WTC11 (cell line): ENCODE data around the gene PIK3C3. TPM values are rescaled to one million over a fixed set of nuclear protein-coding genes. Genes with fewer than 3 reads are reported as not detected.
A peak's percentile ranks its signal among the peaks of the same experiment; 100 is the strongest.

Source experiments
- ATAC-seq: fragments of 200-7000 bp; cut with Tn5 transposase; 2 replicates; pipeline ENCODE4 v1.10.0; 2021; ENCODE audit warnings: mild to moderate bottlenecking, moderate library complexity
- CTCF ChIA-PET: fragments of 300-600 bp; sonication (Branson Sonifier 250); formaldehyde crosslinking; loops from one replicate; lab custom pipeline; 2021; ENCODE audit warnings: antibody characterized with exemption; lab: Charles Lee
- POLR2A ChIA-PET: fragments of 350-600 bp; sonication (Branson Sonifier 250); formaldehyde crosslinking; loops from one replicate; lab custom pipeline; 2021; ENCODE audit warnings: antibody characterized with exemption; lab: Charles Lee
- DNase-seq: peaks from one replicate; pipeline ENCODE4 v3.0.0; 2021; ENCODE audit warnings: low spot score
- H3K27ac Mint-ChIP-seq: 2 replicates; pipeline ENCODE4 v1.8.0; 2021; ENCODE audit warnings: mixed read lengths
- H3K27me3 Mint-ChIP-seq: 2 replicates; pipeline ENCODE4 v1.8.0; 2021; ENCODE audit warnings: low read depth, mild to moderate bottlenecking, moderate library complexity, mixed read lengths
- H3K36me3 Mint-ChIP-seq: 2 replicates; pipeline ENCODE4 v1.8.0; 2021; ENCODE audit warnings: mixed read lengths
- H3K4me1 Mint-ChIP-seq: 2 replicates; pipeline ENCODE4 v1.8.0; 2022; ENCODE audit warnings: mixed read lengths
- H3K4me3 Mint-ChIP-seq: 2 replicates; pipeline ENCODE4 v1.8.0; 2021; ENCODE audit warnings: mild to moderate bottlenecking, moderate library complexity, mixed read lengths
- H3K9me3 Mint-ChIP-seq: 2 replicates; pipeline ENCODE4 v1.8.0; 2021; ENCODE audit warnings: mixed read lengths
- CBFB ChIP-seq: sonication (generic); formaldehyde crosslinking; IDR thresholded peaks from 2 replicates; pipeline ENCODE4 v1.8.1; 2022; ENCODE audit warnings: mild to moderate bottlenecking, low read depth, missing genetic modification reagents
- CTCF ChIP-seq: fragments of 200-600 bp; IDR thresholded peaks from 2 replicates; pipeline ENCODE4 v1.8.0; 2022; ENCODE audit warnings: antibody characterized with exemption
- ELF4 ChIP-seq: sonication (generic); formaldehyde crosslinking; IDR thresholded peaks from 2 replicates; pipeline ENCODE4 v1.8.1; 2022; ENCODE audit warnings: low read depth, mild to moderate bottlenecking, moderate library complexity, missing genetic modification reagents
- FOXP4 ChIP-seq: sonication (generic); formaldehyde crosslinking; IDR thresholded peaks from 2 replicates; pipeline ENCODE4 v1.8.0; 2022; ENCODE audit warnings: mild to moderate bottlenecking, missing genetic modification reagents
- GTF2I ChIP-seq: fragments of 250-450 bp; sonication (Bioruptor Pico); conservative IDR thresholded peaks from 2 replicates; pipeline ENCODE4 v1.4.0; 2021; ENCODE audit warnings: mild to moderate bottlenecking
- HMGXB4 ChIP-seq: sonication (generic); formaldehyde crosslinking; IDR thresholded peaks from 2 replicates; pipeline ENCODE4 v1.8.1; 2023; ENCODE audit warnings: mild to moderate bottlenecking, moderate library complexity, missing genetic modification reagents
- JAZF1 ChIP-seq: fragments of 250-450 bp; sonication (Bioruptor Pico); IDR thresholded peaks from 2 replicates; pipeline ENCODE4 v1.9.0; 2021; ENCODE audit warnings: moderate library complexity, mild to moderate bottlenecking, inconsistent platforms
- PRDM15 ChIP-seq: sonication (generic); formaldehyde crosslinking; IDR thresholded peaks from 2 replicates; pipeline ENCODE4 v1.8.0; 2022; ENCODE audit warnings: missing genetic modification reagents
- PREB ChIP-seq: sonication (generic); formaldehyde crosslinking; IDR thresholded peaks from 2 replicates; pipeline ENCODE4 v1.8.1; 2022; ENCODE audit warnings: mild to moderate bottlenecking, missing genetic modification reagents, moderate library complexity, borderline replicate concordance
- RELA ChIP-seq: sonication (generic); formaldehyde crosslinking; IDR thresholded peaks from 2 replicates; pipeline ENCODE4 v1.8.1; 2022; ENCODE audit warnings: missing genetic modification reagents, mild to moderate bottlenecking, borderline replicate concordance
- RORB ChIP-seq: fragments of 250-450 bp; sonication (Bioruptor Pico); IDR thresholded peaks from 2 replicates; pipeline ENCODE4 v1.9.0; 2021; ENCODE audit warnings: mild to moderate bottlenecking
- SOX15 ChIP-seq: fragments of 250-450 bp; sonication (Bioruptor Pico); IDR thresholded peaks from 2 replicates; pipeline ENCODE4 v1.9.0; 2021; ENCODE audit warnings: mild to moderate bottlenecking
- ZBTB43 ChIP-seq: sonication (generic); formaldehyde crosslinking; IDR thresholded peaks from 2 replicates; pipeline ENCODE4 v1.8.1; 2023; ENCODE audit warnings: mild to moderate bottlenecking, missing genetic modification reagents
- ZNF138 ChIP-seq: sonication (generic); formaldehyde crosslinking; conservative IDR thresholded peaks from 2 replicates; pipeline ENCODE4 v1.8.1; 2022; ENCODE audit warnings: mild to moderate bottlenecking, moderate library complexity, missing genetic modification reagents
- ZNF219 ChIP-seq: sonication (generic); formaldehyde crosslinking; IDR thresholded peaks from 2 replicates; pipeline ENCODE4 v1.8.0; 2023; ENCODE audit warnings: missing genetic modification reagents, mild to moderate bottlenecking, borderline replicate concordance
- ZNF232 ChIP-seq: sonication (generic); formaldehyde crosslinking; IDR thresholded peaks from 2 replicates; pipeline ENCODE4 v1.8.0; 2022; ENCODE audit warnings: mild to moderate bottlenecking, missing genetic modification reagents
- ZNF263 ChIP-seq: sonication (generic); formaldehyde crosslinking; IDR thresholded peaks from 2 replicates; pipeline ENCODE4 v1.8.1; 2022; ENCODE audit warnings: low read depth, mild to moderate bottlenecking, moderate library complexity, missing genetic modification reagents
- ZNF423 ChIP-seq: fragments of 250-450 bp; sonication (Bioruptor Pico); IDR thresholded peaks from 2 replicates; pipeline ENCODE4 v2.1.2; 2022; ENCODE audit warnings: mild to moderate bottlenecking, moderate library complexity
- total RNA-seq: library from RNA; stranded (reverse); gene quantifications from 3 replicates; pipeline ENCODE4 v1.2.3, GENCODE V29; 2021

Gene PIK3C3
- total RNA-seq, 1 experiment from 2014 or later: 40.4 TPM

- TF ChIP-seq FOXP4 (CRISPR knock-in tag): no peak
- no peak for TF ChIP-seq ZNF232 (CRISPR knock-in tag)
- TF ChIP-seq, all 79 proteins: peak for 0
Measured at GRCh38 chr18:42025974-42026625, 71.1 kb downstream of the PIK3C3 start (continued).

- H3K27ac Mint-ChIP-seq: no peak overlapping the region
- ChIA-PET CTCF (interaction anchor here (0.6 to 1.5 kb wide), 17 partner anchors 10 to 561 kb away, joined by 3 to 27 read pairs (median 4); no protein-coding TSS in a partner anchor), POLR2A (no interaction called here)
- peak; percentile 16 for DNase-seq
- H3K9me3 Mint-ChIP-seq: no peaks in the 10 kb centered on the region
- H3K36me3 Mint-ChIP-seq: peaks cover 6% of the 10 kb centered on the region; the same call in 1 of the 2 replicates
- no peaks in the 10 kb centered on the region for H3K27me3 Mint-ChIP-seq
- TF ChIP-seq ZNF423 (CRISPR knock-in tag): no peak
- no peak for TF ChIP-seq PREB (CRISPR knock-in tag)
- peak; percentile 73 for TF ChIP-seq CTCF
- ATAC-seq: 0 out of 2 replicates have a peak, but pooled peaks have one; percentile 32
- H3K4me1 Mint-ChIP-seq: no peaks in the 10 kb centered on the region
- H3K4me3 Mint-ChIP-seq: no peak overlapping the region
Measured at GRCh38 chr18:42028247-42028832, 73.3 kb downstream of the PIK3C3 start.

- Mint-ChIP-seq H3K9me3 (no peaks in the 10 kb centered on the region), H3K4me1 (no peaks in the 10 kb centered on the region), H3K4me3 (no peak overlapping the region), H3K27ac (no peak overlapping the region), H3K36me3 (peaks cover 10% of the 10 kb centered on the region), H3K27me3 (no peaks in the 10 kb centered on the region)
- no peak for DNase-seq
- ATAC-seq: no peak
- CTCF ChIA-PET: no interaction called here
- POLR2A ChIA-PET: no interaction called here
- TF ChIP-seq SOX15 (no peak), PREB (CRISPR knock-in tag) (no peak), PRDM15 (no peak), JAZF1 (CRISPR knock-in tag) (no peak), RORB (no peak), ZNF219 (CRISPR knock-in tag) (no peak), RELA (CRISPR knock-in tag) (no peak), CBFB (CRISPR knock-in tag) (no peak), GTF2I (no peak), ELF4 (CRISPR knock-in tag) (no peak), ZNF263 (CRISPR knock-in tag) (no peak), ZNF138 (CRISPR knock-in tag) (no peak), HMGXB4 (CRISPR knock-in tag) (no peak), ZBTB43 (no peak)
Measured at GRCh38 chr18:42029092-42029491, 74.1 kb downstream of the PIK3C3 start.
